ENCODE data around the gene MBNL1. TPM values are rescaled to one million over a fixed set of nuclear protein-coding genes. Genes with fewer than 3 reads are reported as not detected.

Gene MBNL1
- total RNA-seq, 2 donors from 2014 or later, result 199 to 327 TPM

DNA sequence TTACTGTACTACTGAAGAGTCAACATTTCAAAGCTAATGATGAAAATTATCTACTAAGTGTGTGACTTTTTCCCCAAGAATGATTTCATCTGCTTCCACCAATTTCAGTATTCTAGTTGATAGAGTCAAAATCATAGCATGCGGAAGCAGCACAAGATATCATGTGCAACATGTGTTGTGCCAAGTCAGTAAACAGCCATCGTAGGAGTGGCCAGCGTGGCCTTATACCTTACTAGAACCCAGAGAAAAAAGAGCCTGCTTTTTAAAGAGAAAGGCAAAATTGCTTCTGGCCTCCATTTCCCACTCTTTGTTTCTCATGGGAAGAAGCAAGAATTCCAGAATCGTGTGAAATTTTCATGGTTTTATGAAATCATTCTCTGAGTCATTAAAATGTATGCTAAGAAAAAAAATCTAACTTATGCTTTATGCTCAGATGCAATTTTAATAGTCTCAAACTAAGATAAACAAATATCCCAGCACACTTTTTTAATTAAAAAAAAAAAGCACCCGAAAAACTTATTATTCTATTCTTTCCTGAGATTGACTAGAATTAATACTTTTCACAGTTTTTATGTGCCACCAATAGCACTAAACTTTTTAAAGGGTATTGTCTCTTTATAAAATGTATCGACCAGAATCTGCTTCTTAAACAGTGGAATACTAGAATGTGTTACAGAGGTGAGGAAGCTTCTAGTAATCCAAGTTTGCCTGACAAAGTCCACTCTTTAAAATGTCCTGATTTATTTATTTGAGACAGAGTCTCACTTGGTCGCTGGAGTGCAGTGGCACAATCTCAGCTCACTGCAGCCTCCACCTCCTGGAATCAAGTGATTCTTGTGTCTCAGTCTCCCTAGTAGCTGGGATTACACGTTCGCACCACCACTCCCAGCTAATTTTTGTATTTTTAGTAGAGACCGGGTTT, 87.3 kb downstream of the MBNL1 start:
- no peaks in the 10 kb centered on the region for H3K9me3 ChIP-seq
- no peaks in the 10 kb centered on the region for H3K27me3 ChIP-seq
- H3K27ac ChIP-seq, result no peak overlapping the region
- H3K36me3 ChIP-seq, result no peaks in the 10 kb centered on the region
- no peak for DNase-seq (ENCODE audit: low spot score)
- TF ChIP-seq, protein P1, sequence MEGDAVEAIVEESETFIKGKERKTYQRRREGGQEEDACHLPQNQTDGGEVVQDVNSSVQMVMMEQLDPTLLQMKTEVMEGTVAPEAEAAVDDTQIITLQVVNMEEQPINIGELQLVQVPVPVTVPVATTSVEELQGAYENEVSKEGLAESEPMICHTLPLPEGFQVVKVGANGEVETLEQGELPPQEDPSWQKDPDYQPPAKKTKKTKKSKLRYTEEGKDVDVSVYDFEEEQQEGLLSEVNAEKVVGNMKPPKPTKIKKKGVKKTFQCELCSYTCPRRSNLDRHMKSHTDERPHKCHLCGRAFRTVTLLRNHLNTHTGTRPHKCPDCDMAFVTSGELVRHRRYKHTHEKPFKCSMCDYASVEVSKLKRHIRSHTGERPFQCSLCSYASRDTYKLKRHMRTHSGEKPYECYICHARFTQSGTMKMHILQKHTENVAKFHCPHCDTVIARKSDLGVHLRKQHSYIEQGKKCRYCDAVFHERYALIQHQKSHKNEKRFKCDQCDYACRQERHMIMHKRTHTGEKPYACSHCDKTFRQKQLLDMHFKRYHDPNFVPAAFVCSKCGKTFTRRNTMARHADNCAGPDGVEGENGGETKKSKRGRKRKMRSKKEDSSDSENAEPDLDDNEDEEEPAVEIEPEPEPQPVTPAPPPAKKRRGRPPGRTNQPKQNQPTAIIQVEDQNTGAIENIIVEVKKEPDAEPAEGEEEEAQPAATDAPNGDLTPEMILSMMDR (IDR thresholded peaks at IDR 0.05), result no peak
- peaks cover 0 to 63% of the 10 kb centered on the region in 2 donors for H3K4me1 ChIP-seq
- H3K4me3 ChIP-seq, result no peak overlapping the region

DNA sequence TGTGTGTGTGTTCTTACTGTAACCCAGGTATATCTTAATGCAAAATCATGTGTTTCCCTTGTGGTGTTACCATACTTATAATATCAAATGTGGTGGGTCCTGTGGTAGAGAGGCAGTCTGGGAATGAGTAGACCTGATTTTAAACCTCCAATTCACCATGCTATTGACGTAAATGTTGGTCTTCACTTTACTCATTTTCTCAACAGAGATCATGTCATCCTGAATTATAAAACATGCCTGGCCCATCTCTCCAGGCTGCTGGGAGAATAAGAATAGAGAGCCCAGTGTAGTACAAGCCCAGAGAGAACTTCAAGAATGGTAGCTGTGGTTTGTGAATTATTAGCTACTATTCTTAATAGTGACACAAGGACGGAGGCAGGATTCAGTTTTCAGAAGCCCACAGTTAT, 88.1 kb downstream of the MBNL1 start:
- H3K9me3 ChIP-seq, result no peaks in the 10 kb centered on the region
- H3K4me3 ChIP-seq, result no peak overlapping the region
- no peaks in the 10 kb centered on the region for H3K27me3 ChIP-seq
- TF ChIP-seq, protein P1 (IDR thresholded peaks at IDR 0.05), result no peak
- H3K4me1 ChIP-seq, result peaks cover 0 to 61% of the 10 kb centered on the region in 2 donors
- H3K36me3 ChIP-seq, result no peaks in the 10 kb centered on the region
- DNase-seq (ENCODE audit: low spot score), result no peak
- H3K27ac ChIP-seq, result no peak overlapping the region

DNA sequence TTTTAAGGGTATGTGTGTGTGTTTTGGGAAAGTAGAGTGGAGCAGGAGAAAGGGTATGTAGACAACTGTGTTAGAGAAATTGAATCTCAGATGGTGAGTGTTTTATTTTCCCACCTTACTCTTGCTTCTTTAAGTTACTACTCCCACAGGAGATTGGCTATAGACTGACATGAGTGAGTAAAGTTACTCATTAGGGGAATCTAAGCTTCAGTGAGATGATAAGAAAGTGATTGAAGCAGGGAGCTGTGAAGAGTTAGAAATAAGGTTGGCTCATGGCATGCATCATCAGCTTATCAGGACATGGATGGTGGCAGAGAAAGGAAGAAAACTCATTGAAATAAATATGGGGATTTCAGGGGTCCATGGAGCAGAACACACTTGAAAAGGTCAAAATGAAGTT, 88.9 kb downstream of the MBNL1 start:
- H3K9me3 ChIP-seq, result no peaks in the 10 kb centered on the region
- no peaks in the 10 kb centered on the region for H3K27me3 ChIP-seq
- H3K4me3 ChIP-seq, result no peak overlapping the region
- no peak overlapping the region for H3K27ac ChIP-seq
- TF ChIP-seq, protein P1 (IDR thresholded peaks at IDR 0.05), result no peak
- peaks cover 0 to 64% of the 10 kb centered on the region in 2 donors for H3K4me1 ChIP-seq
- H3K36me3 ChIP-seq, result no peaks in the 10 kb centered on the region
- no peak for DNase-seq (ENCODE audit: low spot score)

DNA sequence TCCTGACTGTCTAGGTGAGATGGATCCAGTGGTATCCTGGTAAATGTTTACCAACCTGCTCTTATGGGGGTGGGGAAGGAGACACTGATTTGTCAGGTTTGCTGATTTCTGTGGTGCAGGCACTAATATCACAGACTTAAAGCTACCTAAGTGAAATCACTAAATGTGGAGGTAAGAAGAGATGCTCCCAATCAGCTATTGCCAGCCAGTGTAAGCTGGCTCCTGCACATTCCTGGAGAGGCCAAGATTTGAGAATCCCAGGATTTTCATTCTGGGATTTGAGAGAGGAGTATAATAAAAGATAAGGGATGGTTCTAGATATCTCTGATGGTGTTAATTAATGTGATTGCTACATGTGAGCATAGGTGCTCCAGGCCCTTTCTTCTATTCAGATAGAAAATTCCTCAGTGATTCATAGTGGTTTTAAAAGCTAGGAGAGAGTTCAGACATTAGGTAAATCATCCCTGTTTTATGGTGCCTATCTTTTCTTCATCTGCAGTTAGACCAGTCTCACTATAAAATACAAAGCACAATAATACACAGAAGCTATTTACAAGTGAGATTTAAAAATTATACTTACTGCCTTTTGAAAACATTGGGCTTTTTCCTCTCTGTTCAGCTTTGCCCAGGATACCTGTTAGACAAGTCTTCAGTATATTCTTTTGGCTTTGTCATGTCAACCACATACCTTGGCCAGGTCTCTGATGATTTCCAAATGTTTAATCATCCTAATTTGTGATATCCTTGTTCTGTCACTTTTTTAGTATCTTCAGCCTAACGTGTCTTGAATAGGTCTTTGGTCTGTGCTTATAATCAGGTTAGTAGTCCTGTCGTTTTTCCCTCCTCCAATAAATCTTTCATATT, 90.9 kb downstream of the MBNL1 start:
- Histone ChIP-seq H3K4me1 (peaks cover 0 to 71% of the 10 kb centered on the region in 2 donors), H3K4me3 (no peak overlapping the region), H3K36me3 (no peaks in the 10 kb centered on the region), H3K9me3 (no peaks in the 10 kb centered on the region), H3K27ac (peak overlapping the region in 1 of 2 donors; percentile 6), H3K27me3 (no peaks in the 10 kb centered on the region)
- TF ChIP-seq, protein P1 (IDR thresholded peaks at IDR 0.05), result no peak
- DNase-seq (ENCODE audit: low spot score), result no peak

DNA sequence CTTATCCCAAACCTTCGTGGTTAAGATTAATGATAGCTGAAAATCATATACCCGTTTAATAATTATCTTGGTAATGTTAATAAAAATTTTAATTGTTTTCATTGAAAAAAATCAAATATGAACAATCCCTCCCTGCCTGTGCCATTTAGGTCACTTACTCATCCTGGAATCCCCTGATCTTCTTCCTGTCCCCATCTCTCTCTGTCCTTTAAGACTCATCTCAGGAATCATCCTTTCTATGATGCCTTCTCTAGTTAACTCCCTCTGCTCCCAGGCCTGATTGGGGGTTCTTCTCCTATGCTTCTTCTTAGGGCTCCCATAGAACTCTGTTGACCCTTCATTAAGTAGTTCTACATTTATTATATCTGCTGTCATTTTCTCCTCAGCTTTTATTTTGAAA, 91.6 kb downstream of the MBNL1 start:
- no peaks in the 10 kb centered on the region for H3K27me3 ChIP-seq
- no peaks in the 10 kb centered on the region for H3K9me3 ChIP-seq
- H3K4me1 ChIP-seq, result peaks cover 0 to 78% of the 10 kb centered on the region in 2 donors
- TF ChIP-seq, protein P1 (IDR thresholded peaks at IDR 0.05), result no peak
- H3K4me3 ChIP-seq, result no peak overlapping the region
- DNase-seq (ENCODE audit: low spot score), result no peak
- no peak overlapping the region for H3K27ac ChIP-seq
- H3K36me3 ChIP-seq, result no peaks in the 10 kb centered on the region

Measured in right atrium auricular region (tissue), 2 donors.